ENCODE results near the gene GZMM. TPM values are rescaled to one million over a fixed set of nuclear protein-coding genes. Genes with fewer than 3 reads are reported as not detected.

Gene GZMM
- polyA plus RNA-seq, 3 donors, result 0.32 to 1.4 (median 0.48) TPM

GRCh38 chr19:511101-511851, 32.6 kb upstream of the GZMM start:
- Mint-ChIP-seq H3K27ac (peak overlapping the region; percentile 86 to 95 (median 90)), H3K27me3 (ENCODE audit: low read depth in 3 of 3) (peaks cover 8 to 17% (median 11%) of the 10 kb centered on the region in 3 donors), H3K4me3 (peak overlapping the region; percentile 76 to 86), H3K4me1 (peaks cover 26% of the 10 kb centered on the region), H3K36me3 (peaks cover 15 to 24% of the 10 kb centered on the region in 2 donors), H3K9me3 (peaks cover 0 to 3% (median 0%) of the 10 kb centered on the region in 7 donors)
- peak overlapping the region; percentile 62 for H3K9ac ChIP-seq (ENCODE audit: insufficient read depth, low read length, poor library complexity, severe bottlenecking)
- H2AFZ ChIP-seq (ENCODE audit: insufficient read depth, low read depth, low read length, poor library complexity, severe bottlenecking), result peak overlapping the region; percentile 67
- peak overlapping the region; percentile 2 to 72 (median 26) for H3K4me3 ChIP-seq (replicated peaks in 1 of 3; ENCODE audit: low read depth in 2 of 3, low read length in 3 of 3)
- TF ChIP-seq CTCF (IDR thresholded peaks at IDR 0.05), result no peak
- peaks cover 0 to 13% of the 10 kb centered on the region in 2 donors for H3K27me3 ChIP-seq (ENCODE audit: control insufficient read depth in 2 of 2, insufficient read depth in 2 of 2, low read length in 2 of 2)
- peaks cover 0 to 5% of the 10 kb centered on the region in 2 donors for H3K36me3 ChIP-seq (replicated peaks in 1 of 2; ENCODE audit: control insufficient read depth in 1 of 2, insufficient read depth in 2 of 2, low read length in 2 of 2)
- peak overlapping the region; percentile 79 for H3K4me2 ChIP-seq (replicated peaks; ENCODE audit: extremely low read depth, low read length, poor library complexity, severe bottlenecking)
- peaks cover 14% of the 10 kb centered on the region for H3K79me2 ChIP-seq (ENCODE audit: insufficient read depth, low read length)
- WGBS (ENCODE audit: insufficient coverage), result 0% methylated on average over 20 of the region's 30 CpGs
- no peaks in the 10 kb centered on the region for H3K9me3 ChIP-seq (replicated peaks in 1 of 2; ENCODE audit: control insufficient read depth in 1 of 2, insufficient read depth in 1 of 2, low read length in 2 of 2)
- peak; percentile 67 to 84 (median 72) for DNase-seq
- peaks cover 30 to 40% of the 10 kb centered on the region in 2 donors for H3K4me1 ChIP-seq (ENCODE audit: control insufficient read depth in 1 of 2, insufficient read depth in 2 of 2, low read length in 2 of 2)
- intact Hi-C loops (cut with micrococcal nuclease), result no loop called here
- H3K27ac ChIP-seq (ENCODE audit: low read depth in 1 of 2, low read length in 2 of 2), result peak overlapping the region; percentile 40 to 71
- H4K20me1 ChIP-seq (ENCODE audit: insufficient read depth, low read length), result peaks cover 25% of the 10 kb centered on the region

GRCh38 chr19:512547-513365, 31.1 kb upstream of the GZMM start:
- Histone ChIP-seq H3K9me3 (replicated peaks in 1 of 2; ENCODE audit: control insufficient read depth in 1 of 2, insufficient read depth in 1 of 2, low read length in 2 of 2) (no peaks in the 10 kb centered on the region), H3K4me3 (replicated peaks in 1 of 3; ENCODE audit: low read depth in 2 of 3, low read length in 3 of 3) (no peak overlapping the region), H3K4me1 (ENCODE audit: control insufficient read depth in 1 of 2, insufficient read depth in 2 of 2, low read length in 2 of 2) (peaks cover 24 to 33% of the 10 kb centered on the region in 2 donors), H3K79me2 (ENCODE audit: insufficient read depth, low read length) (peaks cover 13% of the 10 kb centered on the region), H3K9ac (ENCODE audit: insufficient read depth, low read length, poor library complexity, severe bottlenecking) (no peak overlapping the region), H3K27me3 (ENCODE audit: control insufficient read depth in 2 of 2, insufficient read depth in 2 of 2, low read length in 2 of 2) (peaks cover 0 to 13% of the 10 kb centered on the region in 2 donors), H3K4me2 (replicated peaks; ENCODE audit: extremely low read depth, low read length, poor library complexity, severe bottlenecking) (no peak overlapping the region), H4K20me1 (ENCODE audit: insufficient read depth, low read length) (peaks cover 29% of the 10 kb centered on the region), H3K27ac (ENCODE audit: low read depth in 1 of 2, low read length in 2 of 2) (no peak overlapping the region), H2AFZ (ENCODE audit: insufficient read depth, low read depth, low read length, poor library complexity, severe bottlenecking) (no peak overlapping the region), H3K36me3 (replicated peaks in 1 of 2; ENCODE audit: control insufficient read depth in 1 of 2, insufficient read depth in 2 of 2, low read length in 2 of 2) (peaks cover 0 to 5% of the 10 kb centered on the region in 2 donors)
- peaks cover 24% of the 10 kb centered on the region for H3K4me1 Mint-ChIP-seq
- DNase-seq, result no peak
- no peak for TF ChIP-seq CTCF (IDR thresholded peaks at IDR 0.05)
- peaks cover 0 to 3% (median 0%) of the 10 kb centered on the region in 7 donors for H3K9me3 Mint-ChIP-seq
- 69% methylated on average over 42 of the region's 62 CpGs for WGBS (ENCODE audit: insufficient coverage)
- no peak overlapping the region for H3K4me3 Mint-ChIP-seq
- peaks cover 15 to 24% of the 10 kb centered on the region in 2 donors for H3K36me3 Mint-ChIP-seq
- peak overlapping the region in 1 of 7 donors; percentile 61 for H3K27ac Mint-ChIP-seq
- intact Hi-C loops (cut with micrococcal nuclease), result no loop called here
- H3K27me3 Mint-ChIP-seq (ENCODE audit: low read depth in 3 of 3), result peaks cover 10 to 25% (median 11%) of the 10 kb centered on the region in 3 donors
